Stimulated activated CD4-positive, alpha-beta T cell treated with anti-CD3 and anti-CD28 coated beads, TNF-alpha, amount 100 ng/mL, for 4 hours (primary cell): ENCODE measurements around the gene NALCN.
"Not testable (repeated sequence)": the region's sequence is repeated elsewhere in the genome, so short reads cannot be mapped to it uniquely, and the experiment has no call there.

Experiments
- DNase-seq, 3 experiments: peaks; one replicate each; pipeline ENCODE4 v3.0.0-alpha.2; 2020; ENCODE audit warnings: low read depth in 3 of 3

NALCN gene

GRCh38 chr13:101341464-101341863 lies 74.8 kb downstream of the NALCN start:
- DNase-seq: no peak

GRCh38 chr13:101339202-101339601 lies 77.1 kb downstream of the NALCN start:
- no peak for DNase-seq

DNA sequence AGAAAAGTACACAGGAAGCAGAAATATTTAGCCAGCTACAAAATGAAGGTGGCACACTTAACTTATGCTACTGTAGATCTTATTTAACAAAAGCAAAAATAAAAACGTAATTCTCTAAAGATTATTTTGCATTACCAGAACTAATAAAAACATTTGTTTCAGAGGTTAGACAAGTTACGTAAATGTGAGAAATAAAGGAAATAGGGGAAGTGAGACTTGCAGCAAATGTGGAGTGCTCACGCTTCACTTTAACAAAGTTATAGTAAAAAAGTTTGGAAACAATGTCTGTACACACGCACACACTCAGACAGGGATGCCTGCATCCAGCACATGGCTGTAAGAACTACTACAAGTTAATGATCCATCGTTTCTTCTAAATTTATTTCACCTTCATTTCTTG lies 83.7 kb downstream of the NALCN start:
- DNase-seq: no peak

GRCh38 chr13:101331731-101332130 lies 84.6 kb downstream of the NALCN start:
- no peak for DNase-seq

DNA sequence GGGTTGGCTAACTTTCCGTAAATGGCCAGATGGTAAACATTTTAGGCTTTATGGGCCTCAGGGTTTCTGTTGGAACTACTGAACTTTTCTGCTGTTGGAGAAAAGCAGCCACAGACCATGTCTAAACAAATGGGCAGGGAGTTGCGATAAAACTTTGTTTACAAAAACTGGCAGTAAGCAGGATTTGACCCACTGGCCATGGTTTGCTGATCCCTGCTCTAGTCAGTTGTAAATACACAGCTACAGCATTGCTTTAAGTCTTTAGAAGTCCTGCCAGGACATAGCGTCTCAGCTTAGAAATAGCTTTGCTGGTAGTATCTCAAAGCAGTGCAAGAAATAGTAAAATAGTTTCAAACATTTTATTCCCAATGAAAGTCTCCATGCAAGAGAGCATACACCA lies 88.4 kb downstream of the NALCN start:
- no peak for DNase-seq

GRCh38 chr13:101326710-101327109 lies 89.6 kb downstream of the NALCN start:
- no peak for DNase-seq

GRCh38 chr13:101325423-101325822 lies 90.9 kb downstream of the NALCN start:
- no peak for DNase-seq

GRCh38 chr13:101323601-101324000 lies 92.7 kb downstream of the NALCN start:
- DNase-seq: no peak

DNA sequence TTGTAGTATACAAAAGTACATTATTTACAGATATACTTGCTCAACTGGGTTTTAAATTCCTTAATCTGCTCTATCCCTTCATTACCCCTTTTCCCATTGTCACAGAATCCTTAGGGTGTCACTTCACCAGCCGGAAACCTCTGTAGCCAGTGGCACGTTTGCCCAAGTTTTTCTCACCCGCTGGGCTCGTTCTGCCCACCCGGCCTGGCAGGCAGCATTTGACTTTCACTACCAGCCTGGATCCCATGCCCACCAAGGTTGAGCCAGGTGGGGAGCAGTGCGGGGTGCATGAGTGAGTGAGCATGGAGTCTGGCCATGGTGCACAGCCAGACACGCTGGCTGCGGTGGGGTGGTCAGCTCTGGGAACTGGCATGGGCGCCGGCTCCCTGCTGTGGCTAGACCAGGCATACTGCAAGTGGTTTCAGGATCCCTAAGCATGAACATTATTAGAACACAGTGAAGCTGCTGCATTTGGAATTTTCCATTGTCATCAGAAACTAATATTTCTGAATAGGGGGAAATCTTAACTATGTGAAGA lies 98.3 kb downstream of the NALCN start:
- DNase-seq: no peak

DNA sequence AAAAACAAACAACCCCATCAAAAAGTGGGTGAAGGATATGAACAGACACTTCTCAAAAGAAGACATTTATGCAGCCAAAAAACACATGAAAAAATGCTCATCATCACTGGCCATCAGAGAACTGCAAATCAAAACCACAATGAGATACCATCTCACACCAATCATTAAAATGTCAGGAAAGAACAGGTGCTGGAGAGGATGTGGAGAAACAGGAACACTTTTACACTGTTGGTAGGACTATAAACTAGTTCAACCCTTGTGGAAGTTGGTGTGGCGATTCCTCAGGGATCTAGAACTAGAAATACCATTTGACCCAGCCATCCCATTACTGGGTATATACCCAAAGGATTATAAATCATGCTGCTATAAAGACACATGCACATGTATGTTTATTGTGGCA lies 102.8 kb downstream of the NALCN start:
- DNase-seq: not testable (repeated sequence)

- no peak for DNase-seq
These were observed 107.2 kb downstream of the NALCN start for GRCh38 chr13:101309014-101309619.

DNA sequence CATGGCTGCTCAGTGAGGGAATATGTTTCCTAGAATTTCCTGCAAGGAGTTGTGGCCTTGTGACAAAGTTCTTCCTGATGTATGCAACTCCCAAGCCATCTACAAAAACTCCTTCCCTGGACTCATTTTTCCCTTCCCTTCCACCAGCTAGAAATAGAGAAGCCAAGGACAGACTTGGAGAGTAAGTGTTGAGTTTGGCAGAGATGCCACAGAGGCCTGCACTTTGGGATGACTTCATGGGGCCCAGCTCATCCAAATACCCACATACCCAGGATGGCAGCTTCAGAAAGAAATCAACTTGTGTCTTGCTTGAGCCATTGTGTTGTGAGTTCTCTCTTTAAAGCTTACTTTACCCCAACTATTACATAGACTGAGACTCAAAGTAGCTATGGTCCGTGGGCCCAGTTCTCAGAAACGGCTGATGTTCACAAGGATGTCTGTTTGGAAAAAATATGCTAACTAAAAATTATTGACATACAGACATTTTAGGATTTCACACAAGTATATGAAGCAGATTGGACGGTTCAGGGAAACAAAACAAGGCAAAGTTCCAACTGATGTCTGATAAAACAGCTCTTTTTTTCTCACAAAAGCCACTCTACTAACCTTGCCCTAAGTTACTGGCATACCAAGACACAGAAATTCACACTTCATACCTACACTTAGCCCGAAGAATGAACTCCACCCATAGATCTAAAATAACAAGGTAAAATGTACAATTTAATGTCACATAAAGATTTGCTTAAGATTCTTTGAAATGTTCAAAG lies 107.9 kb downstream of the NALCN start:
- no peak for DNase-seq

GRCh38 chr13:101307181-101307701 lies 109.1 kb downstream of the NALCN start:
- DNase-seq: no peak

GRCh38 chr13:101306773-101307172 lies 109.5 kb downstream of the NALCN start:
- no peak for DNase-seq

GRCh38 chr13:101305981-101306411 lies 110.3 kb downstream of the NALCN start:
- no peak for DNase-seq

- no peak for DNase-seq
These were observed 112.8 kb downstream of the NALCN start for GRCh38 chr13:101303521-101303920.

- no peak for DNase-seq
These were observed 115.3 kb downstream of the NALCN start for GRCh38 chr13:101301053-101301452.

GRCh38 chr13:101300531-101300930 lies 115.8 kb downstream of the NALCN start:
- no peak for DNase-seq

DNA sequence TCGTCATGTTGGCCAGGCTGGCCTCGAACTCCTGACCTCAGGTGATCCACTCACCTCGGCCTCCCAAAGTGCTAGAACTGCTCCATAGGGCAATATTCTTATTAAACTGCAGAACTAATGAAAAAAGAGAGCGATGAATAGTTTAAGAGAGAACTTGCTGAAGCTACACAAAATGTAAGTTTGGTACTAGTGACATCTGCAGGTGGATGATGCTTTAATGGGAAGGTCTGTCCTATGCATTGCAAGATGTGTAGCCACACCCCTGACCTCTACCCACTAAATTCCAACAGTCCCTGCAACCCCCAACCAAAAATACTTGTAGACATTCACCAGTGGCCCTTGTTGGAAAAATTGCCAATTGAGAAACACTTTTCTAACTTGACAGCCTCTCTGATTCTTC lies 117.8 kb downstream of the NALCN start:
- no peak for DNase-seq

DNA sequence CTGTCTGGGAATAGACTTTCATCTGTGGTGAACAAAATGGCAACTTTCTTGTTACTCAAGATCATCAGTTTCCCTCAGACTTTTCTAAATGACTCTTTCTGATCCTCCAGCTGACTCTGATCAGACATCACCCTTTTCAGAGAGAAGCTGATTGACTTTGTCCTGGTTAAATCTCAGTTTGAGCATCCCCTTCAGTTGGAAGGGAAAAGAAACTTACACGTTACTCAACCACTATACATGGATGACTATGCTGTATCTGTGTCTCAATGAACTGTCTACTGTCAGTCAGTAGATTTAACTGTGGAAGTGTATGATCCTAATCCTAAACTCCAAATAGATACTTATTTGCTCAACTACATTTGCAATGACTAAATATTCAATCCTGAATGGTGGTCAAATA lies 118.5 kb downstream of the NALCN start:
- DNase-seq: no peak

- no peak for DNase-seq
These were observed 123.6 kb downstream of the NALCN start for GRCh38 chr13:101292711-101293110.

DNA sequence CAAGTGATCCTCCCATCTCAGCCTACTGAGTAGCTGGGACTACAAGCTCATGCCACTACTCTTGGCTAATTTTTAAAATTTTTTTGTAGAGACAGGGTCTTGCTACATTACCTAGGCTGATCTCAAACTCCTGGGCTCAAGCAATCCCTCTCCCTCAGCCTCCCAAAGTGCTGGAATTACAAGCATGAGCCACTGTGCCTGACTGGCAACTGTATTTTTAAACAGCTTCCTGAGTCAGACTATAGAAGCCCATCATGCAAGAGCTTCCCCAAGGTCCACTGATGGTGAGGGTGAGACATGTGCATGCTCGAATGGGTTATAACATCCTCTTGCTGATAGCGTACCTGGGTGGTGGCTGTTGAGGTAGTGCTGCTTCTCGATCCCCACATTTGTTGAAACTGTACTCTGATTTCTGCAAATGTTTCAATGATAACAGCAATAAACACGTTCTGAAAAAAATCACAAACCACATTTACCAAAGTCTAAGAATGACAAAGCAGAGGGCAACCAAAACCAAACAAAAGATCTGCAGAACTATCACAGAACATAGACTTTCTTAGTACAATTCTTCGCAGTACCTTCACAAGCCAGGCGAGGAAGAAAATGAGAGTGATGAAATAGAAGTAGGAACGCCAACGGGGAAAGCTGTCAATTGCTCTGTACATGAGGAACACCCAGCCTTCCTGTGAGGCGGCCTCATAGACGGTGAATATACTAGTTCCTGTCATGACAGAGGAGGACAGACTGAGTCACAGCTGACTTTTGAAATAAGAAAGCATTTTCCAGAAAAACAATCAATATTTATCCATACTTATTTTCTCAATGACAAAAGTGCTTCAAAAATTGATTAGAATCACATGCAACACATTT lies 124.4 kb downstream of the NALCN start:
- DNase-seq: no peak
